ENCODE data around the gene SLC6A11.
A peak's percentile ranks its signal among the peaks of the same experiment; 100 is the strongest.

The SLC6A11 gene

GRCh38 chr3:10933470-10933804 lies 117.4 kb downstream of the SLC6A11 start:
- TF ChIP-seq CTCF (IDR thresholded peaks at IDR 0.05; ENCODE audit: low read depth, low read length), result no peak
- in situ Hi-C loops (cut with HindIII; ENCODE audit: low sequenced_read_pairs), result no loop called here
- no peak for DNase-seq (ENCODE audit: low read depth, low spot score)
- no peak overlapping the region for H3K4me3 ChIP-seq (ENCODE audit: low read depth, low read length)

GRCh38 chr3:10933805-10934481 lies 117.9 kb downstream of the SLC6A11 start:
- H3K4me3 ChIP-seq (ENCODE audit: low read depth, low read length), result no peak overlapping the region
- in situ Hi-C loops (cut with HindIII; ENCODE audit: low sequenced_read_pairs), result no loop called here
- peak; percentile 25 for TF ChIP-seq CTCF (IDR thresholded peaks at IDR 0.05; ENCODE audit: low read depth, low read length)
- peak; percentile 80 for DNase-seq (ENCODE audit: low read depth, low spot score)

DNA sequence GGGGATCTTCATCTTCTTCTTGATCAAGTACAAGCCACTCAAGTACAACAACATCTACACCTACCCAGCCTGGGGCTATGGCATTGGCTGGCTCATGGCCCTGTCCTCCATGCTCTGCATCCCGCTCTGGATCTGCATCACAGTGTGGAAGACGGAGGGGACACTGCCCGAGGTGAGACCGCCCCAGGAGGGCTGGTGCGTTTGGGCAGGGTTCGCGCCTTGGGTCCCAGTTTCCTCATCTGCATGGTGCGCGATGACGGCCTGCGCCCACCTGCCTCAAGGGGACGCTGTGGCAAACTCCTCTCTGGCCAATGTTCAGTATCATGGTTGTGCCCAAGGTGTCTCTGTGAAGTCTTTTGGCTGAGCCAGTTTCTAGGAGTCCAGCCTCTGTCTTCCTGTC lies 119.0 kb downstream of the SLC6A11 start:
- TF ChIP-seq CTCF (IDR thresholded peaks at IDR 0.05; ENCODE audit: low read depth, low read length), result peak; percentile 1
- no peak for DNase-seq (ENCODE audit: low read depth, low spot score)
- in situ Hi-C loops (cut with HindIII; ENCODE audit: low sequenced_read_pairs), result no loop called here
- no peak overlapping the region for H3K4me3 ChIP-seq (ENCODE audit: low read depth, low read length)

GRCh38 chr3:10935846-10936631 lies 120.0 kb downstream of the SLC6A11 start:
- no peak overlapping the region for H3K4me3 ChIP-seq (ENCODE audit: low read depth, low read length)
- in situ Hi-C loops (cut with HindIII; ENCODE audit: low sequenced_read_pairs), result no loop called here
- DNase-seq (ENCODE audit: low read depth, low spot score), result no peak
- TF ChIP-seq CTCF (IDR thresholded peaks at IDR 0.05; ENCODE audit: low read depth, low read length), result no peak

- no peak for TF ChIP-seq CTCF (IDR thresholded peaks at IDR 0.05; ENCODE audit: low read depth, low read length)
- H3K4me3 ChIP-seq (ENCODE audit: low read depth, low read length), result no peak overlapping the region
- DNase-seq (ENCODE audit: low read depth, low spot score), result no peak
- in situ Hi-C loops (cut with HindIII; ENCODE audit: low sequenced_read_pairs), result no loop called here
Observed at GRCh38 chr3:10936686-10937085, 120.7 kb downstream of the SLC6A11 start.

GRCh38 chr3:10937141-10937825 lies 121.3 kb downstream of the SLC6A11 start:
- in situ Hi-C loops (cut with HindIII; ENCODE audit: low sequenced_read_pairs), result no loop called here
- no peak for DNase-seq (ENCODE audit: low read depth, low spot score)
- H3K4me3 ChIP-seq (ENCODE audit: low read depth, low read length), result no peak overlapping the region
- no peak for TF ChIP-seq CTCF (IDR thresholded peaks at IDR 0.05; ENCODE audit: low read depth, low read length)

Measured in astrocyte of the spinal cord (primary cell).